ENCODE results near the gene PSMC3IP.
"Not testable (repeated sequence)": the region's sequence is repeated elsewhere in the genome, so short reads cannot be mapped to it uniquely, and the experiment has no call there.

PSMC3IP gene, protein sequence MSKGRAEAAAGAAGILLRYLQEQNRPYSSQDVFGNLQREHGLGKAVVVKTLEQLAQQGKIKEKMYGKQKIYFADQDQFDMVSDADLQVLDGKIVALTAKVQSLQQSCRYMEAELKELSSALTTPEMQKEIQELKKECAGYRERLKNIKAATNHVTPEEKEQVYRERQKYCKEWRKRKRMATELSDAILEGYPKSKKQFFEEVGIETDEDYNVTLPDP

DNA sequence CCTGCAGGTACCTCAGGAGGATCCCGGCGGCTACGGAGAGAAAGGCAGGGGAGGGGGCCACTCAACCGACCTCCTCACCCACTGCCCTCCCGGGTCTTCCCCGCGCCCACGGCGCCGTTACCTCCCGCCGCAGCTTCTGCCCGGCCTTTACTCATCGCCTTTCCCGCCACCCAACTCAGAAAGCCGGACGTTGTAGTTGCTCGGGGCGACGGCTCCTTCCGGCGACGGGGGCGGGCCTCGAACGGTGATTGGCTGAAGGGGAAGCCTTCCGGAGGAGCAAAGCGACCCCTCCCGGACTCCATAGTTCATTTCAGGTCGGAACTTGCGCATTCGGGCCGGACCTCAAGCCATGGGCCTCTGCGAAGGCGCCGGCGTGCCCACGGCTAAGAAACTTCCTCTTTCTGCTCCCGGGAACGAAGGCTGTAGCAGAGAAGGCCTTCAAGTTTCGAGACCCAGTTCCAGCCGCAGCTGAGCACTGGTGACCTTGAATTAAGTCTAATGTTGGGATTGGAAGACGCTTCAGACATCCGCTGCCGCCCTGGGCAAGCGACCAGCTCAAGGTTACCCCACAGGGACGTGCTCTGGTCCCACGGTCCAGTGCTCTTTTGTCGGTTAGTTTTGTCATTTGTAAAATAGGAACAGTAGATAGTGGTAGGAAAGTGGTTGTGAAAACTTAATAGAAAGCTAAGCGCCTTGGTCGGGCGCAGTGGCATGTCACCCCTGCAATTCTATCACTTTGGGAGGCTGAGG is at the start of gene PSMC3IP:
Gene PSMC3IP (minus strand): TSS at position 198 of the 750 bp plus-strand sequence. CDS start 43 bp downstream, at position 155.
- peak; percentile 97 for DNase-seq

DNA sequence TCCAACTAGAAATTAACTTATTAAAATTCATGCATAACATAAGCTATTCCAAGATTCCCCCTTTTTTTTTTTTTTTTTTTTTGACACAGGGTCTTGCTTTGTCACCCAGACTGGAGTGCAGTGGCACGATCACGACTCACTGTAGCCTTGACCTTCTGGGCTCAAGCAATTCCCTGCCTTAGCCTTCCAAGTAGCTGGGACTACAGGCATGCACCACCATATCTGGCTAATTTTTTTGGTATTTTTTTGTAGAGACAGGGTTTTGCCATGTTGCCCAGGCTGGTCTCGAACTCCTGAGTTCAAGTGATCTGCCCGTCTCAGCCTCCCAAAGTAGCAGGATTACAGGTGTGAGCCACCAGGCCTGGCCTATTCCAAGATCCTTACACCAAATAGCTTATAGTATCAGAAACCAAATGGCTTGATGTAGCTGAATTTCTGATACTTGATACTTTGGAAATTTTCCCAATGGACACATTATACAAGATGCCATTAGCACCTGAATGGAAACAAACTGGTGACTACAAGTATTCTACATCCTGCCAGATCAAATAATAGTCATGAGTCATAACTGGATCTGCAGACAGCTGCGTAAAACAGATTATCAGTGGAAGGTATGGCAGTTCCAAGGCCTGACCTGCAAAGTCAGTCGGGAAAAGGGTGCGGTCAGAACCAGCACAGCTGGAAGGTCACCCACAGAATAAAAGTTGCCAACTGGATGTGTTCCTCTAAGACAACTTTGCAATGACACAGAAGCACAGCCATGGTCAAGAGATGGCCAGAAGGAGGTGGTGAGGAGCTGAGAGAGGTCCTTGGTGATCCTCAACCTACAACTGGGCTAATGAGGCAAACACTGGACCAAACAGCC is 46.4 kb upstream of the PSMC3IP start:
- no peak for DNase-seq

DNA sequence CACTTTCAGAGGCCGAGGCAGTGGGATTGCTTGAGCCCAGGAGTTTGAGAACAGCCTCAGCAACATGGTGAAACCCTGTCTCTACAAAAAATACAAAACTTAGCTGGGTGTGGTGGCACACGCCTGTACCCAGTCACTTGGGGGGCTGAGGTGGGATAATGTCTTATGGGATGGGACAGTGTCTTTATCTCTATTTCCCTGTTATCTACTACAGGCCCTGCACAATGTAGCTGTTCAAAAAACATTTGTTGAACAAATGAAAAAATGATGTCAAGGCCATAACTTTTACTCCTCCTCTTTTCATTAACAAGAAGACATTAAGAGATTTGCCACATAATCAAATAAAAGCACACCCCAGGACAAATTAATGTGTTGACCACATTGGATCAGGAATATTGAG is 45.7 kb upstream of the PSMC3IP start:
- DNase-seq, result no peak

DNA sequence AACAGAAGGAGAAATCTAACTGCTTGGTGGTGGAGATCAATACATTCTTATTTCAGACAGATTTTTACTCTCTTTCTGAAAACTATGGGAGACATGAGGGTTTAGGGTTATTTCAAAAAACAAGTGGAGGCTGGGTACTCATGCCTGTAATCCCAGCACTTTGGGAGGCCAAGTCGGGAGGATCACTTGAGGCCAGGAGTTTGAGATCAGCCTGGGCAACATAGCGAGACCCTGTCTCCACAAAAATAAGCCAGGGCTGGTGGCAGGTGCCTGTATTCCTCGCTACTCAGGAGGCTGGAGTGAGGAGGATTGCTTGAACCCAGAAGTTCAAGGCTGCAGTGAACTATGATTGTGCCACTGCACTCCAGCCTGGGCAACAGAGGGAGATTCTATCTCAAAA is 44.5 kb upstream of the PSMC3IP start:
- DNase-seq, result not testable (repeated sequence)

DNA sequence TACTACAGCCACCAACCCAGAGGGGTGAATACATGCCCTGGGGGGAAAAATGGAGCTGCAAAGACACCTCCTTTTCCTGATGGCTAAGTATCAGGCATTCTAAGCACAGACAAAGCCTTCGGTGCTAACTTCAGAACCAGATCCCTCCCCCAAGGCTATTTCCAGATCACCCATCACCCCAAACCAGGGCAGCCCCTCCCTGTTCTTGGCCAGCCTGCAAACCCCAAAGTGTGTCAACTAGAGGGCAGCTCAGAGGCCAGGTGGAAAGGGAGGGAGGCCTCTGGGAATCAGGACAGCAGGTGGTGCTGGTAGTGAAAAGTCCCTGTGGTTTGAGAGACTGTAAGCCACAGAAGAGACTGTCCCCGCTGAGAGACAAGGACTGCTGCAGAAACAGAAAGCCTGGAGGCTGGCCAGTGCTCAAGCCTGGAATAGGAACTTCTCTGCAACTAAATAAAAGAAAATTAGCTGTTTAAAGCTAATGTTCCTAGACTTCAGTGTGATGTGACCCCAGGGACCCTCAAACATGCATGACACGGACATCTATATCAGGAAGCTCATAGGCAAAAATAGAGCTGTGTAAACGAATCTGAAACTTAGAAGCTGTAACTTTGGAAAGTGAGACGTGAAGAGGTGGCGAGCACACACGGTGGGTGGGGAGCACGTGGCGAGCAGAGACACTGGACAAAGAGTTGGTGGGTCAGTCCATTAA is 41.1 kb upstream of the PSMC3IP start:
- DNase-seq, result no peak

DNA sequence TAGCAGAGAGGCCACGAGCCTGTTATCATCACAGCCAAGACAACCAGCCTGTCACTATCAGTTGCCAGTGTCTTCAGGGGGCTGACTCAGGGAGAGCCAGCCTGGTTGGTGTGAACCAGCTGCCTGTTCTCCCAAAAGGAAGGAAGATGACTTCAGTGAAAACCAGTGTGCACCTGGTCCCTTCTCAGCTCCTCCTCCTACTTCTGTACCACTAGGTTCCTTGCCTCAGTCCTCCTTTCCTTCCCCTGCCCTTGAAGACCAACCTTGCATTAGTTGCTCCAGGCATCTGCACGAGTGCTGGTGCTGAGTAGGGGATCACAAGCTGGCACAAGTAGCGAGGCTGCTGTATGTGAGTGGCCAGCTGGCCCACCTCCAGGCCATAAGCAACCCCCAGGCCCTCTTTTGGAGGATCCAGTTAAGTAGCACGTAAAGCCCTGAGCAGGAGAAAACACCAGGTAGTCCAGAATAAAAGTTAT is 40.5 kb upstream of the PSMC3IP start:
- DNase-seq, result no peak

DNA sequence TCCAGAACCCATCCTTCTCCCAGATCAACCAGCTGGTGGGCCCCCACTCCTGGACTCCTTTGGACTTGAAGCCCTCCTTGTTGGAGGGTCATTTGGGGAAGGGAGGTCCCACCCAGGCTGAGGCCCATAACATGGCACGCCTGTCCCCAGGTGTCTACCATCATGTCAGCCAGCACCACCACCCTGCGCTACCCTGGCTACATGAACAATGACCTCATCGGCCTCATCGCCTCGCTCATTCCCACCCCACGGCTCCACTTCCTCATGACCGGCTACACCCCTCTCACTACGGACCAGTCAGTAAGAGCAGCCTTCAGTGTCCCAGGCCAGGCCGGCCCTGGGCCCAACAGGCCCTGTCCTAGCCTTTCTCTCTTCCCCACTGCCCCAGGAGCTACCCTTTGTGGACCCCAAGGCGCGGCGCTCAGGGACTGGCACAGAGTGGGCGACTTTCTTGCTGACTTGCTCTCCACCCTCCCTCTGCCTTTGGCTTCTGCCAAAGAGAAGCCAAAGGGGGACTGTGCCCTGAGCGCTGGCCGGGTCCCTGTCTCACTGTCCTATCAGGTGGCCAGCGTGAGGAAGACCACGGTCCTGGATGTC is 36.3 kb upstream of the PSMC3IP start:
- no peak for DNase-seq

DNA sequence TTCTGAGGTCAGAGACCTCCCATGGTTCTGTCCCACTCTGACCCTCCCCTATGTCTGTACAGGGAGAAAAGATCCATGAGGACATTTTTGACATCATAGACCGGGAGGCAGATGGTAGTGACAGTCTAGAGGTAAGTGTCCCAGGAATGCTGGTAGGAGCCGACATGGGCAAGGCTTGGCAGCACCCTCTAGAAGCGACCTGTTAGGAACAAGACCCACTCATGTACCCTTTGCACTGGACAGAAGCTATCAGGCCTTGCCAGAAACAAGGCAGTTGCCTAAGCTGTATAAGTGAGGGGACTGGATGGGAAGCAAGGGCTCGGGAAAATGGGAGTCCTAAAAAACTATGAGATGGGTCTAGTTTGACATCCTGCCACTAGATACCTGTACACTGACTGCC is 34.5 kb upstream of the PSMC3IP start:
- DNase-seq, result no peak

DNA sequence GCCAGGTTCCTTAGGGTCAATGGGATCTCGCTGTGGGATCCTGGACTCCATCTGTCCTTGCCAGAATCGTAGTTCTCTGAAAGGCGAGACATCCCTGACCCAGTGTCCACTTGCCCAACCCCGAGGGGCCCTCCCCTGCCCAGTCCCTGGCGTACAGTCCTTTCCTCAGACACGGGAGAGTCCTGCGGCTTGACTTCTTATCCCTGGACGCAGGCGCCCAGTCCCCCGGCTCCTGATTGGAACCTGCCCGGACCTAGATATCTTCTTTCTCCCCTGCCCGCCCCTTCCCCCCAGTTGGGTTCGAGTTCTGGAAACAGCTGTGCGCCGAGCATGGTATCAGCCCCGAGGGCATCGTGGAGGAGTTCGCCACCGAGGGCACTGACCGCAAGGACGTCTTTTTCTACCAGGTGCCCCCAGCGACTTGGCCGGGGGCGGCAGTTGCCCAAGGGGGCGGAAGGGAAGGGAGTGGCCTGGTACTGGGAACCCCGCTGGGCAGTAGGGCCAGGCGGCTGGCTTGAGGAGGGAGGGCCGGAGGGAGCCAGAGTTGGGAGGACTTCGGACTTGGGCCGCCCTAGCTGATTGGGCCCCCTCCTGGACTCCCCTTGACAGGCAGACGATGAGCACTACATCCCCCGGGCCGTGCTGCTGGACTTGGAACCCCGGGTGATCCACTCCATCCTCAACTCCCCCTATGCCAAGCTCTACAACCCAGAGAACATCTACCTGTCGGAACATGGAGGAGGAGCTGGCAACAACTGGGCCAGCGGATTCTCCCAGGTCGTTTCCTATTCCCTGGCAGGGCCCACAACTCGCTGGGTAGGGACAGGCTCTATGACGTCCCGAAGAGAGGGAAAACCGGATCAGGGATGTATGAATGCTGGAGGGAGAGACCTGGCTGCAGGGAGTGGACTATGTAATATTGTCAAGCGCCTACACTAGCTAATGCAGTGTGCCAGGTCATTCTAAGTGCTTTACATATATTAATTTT is 32.6 kb upstream of the PSMC3IP start:
- DNase-seq, result peak; percentile 55

DNA sequence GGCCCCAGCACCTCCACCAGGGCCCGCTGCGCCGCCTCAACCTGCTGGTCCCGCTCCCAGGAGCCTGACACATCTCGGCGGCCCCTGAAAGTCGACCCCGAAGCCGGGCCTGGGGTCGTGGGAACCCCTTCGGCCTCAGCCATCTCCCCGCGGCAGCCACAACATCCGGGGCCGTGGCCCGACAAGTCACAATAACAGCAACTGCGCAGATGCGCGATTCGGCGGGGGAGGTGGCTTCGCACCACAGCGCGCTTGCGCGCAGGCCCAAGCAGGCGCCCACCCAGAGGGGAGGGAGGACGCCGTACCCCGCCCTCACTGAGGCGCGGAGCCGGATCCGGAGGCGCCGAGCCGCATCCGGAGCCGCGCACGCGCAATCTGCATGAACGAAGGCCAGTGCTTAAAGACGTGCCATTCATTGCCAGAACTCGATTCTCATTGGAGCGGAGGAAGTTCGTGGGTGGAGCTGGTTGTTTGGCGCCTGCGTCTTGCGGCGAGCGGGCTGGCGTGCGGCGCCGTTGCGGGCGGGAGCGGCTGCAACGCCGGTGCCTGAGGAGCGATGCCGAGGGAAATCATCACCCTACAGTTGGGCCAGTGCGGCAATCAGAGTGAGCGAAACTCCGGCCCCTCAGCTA is 31.8 kb upstream of the PSMC3IP start, which contains the start of the genes RETREG3 and TUBG1:
Gene RETREG3 (minus strand): TSS at position 193 of the 632 bp plus-strand sequence. CDS start 50 bp downstream, at position 143.
Gene TUBG1 (plus strand): TSS at position 502 of the 632 bp plus-strand sequence. CDS start 55 bp downstream, at position 557.
- DNase-seq, result peak; percentile 99

DNA sequence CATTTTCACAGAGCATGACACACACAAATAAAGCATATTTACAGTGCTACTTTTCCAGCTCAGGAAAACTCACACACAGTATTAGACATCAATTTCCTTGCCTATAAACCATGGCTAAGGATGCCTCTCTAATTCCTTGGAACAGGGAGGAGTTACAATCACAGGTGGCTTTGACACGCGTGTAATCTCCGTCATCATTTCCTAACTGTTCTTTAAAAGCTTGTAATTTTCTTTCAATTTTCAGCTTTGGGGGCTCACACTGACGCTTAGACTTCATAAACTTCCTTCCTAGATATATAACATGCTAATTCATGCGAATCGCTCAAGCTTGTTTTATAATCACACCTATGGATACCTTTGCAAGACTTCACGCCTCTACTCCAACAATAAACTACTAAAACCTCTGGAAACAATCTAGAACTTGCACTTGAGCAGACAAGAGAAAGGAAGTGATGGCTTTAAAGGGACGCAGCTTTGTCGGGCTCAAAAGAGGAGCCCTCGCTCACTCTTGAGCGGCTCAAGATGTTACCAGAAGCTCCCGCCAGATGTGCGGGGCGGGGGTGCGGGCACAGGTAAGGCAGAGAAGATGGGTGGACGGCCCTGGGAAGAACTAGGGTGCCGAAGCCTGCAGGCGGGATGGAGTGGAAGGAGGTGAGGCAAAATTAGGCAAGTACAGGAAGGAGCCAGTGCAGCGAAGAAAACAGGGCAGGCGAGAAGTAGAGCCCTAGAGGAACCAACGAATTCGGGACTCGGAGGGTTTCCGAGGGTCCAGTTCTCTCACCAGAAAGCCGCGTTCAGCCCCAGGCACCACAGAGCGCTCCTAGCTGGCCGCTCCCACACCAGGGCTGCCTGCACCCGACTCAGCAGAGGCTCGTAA is 31.0 kb upstream of the PSMC3IP start:
- no peak for DNase-seq

DNA sequence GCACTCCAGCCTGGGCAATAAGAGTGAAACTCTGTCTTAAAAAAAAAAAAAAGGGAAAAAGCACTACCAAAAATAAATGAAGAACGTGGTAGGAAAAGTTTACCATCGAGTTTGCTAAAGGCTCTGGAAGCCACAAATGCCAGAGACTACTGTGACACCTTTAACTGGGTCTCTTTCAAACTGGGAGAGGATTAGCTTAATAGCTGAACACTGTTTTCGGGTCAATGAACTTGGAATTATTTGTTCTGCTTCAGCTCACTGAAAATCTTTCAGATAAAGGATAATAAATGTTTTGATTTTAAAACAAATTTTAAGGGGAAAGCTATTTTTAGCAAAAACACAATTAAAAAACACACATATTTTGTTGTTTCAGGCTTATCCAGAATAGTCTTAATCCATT is 30.2 kb upstream of the PSMC3IP start:
- no peak for DNase-seq

DNA sequence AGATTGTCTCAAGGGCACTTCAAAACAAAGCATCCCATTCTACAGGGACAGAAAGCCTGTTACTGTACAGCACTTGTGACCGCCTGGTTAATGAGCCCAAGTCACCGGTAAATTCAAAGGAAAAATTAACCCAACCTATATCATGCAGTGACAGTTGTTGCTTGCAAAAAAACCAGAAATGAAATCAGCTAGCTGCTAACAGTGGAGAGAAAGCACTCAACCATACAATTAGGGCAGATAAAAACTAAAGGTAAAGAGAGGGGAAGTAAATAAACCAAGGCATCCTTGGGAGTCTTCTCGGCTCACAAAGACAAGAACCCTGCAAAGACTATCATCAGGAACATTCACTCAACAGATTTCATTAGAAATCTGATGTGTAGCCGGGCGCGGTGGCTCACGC is 25.8 kb upstream of the PSMC3IP start:
- DNase-seq, result no peak

DNA sequence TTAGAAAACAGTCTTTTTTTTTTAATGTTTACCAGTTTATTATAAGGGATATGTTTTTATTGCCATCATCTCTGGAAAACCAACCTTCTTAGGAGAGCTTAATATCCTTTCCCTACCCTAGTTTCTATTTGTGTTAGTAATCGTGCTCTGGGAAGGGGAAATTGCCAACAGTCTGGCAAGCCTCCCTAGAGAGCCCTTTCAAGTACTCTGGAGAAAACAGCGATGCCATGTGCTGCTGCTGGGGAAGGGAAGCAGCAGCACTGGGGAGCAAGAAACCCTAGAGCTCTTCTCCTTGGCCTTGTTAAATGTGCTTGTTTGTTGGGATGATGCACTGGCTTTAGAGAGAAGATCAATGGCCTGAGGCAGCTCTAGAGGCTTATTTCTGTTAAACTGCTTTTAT is 21.4 kb upstream of the PSMC3IP start:
- DNase-seq, result no peak

DNA sequence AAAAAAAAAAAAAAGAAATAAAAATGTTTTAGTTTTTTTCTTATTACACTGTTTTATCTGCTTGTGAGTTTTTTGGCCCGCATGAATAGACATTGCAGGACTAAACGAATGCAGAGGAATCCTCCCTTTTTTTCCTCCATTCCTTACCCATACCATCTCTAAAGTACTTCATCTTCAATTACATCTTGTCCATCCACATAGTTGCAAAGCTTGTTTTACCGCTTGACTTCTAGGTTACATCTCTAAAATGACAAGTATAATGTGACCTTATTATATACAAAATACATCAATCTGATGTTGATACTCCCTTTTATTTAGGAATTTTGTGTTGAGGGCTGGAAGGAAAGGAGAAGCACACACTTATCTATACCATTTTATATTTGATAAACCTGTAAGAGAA is 18.9 kb upstream of the PSMC3IP start:
- DNase-seq, result no peak

DNA sequence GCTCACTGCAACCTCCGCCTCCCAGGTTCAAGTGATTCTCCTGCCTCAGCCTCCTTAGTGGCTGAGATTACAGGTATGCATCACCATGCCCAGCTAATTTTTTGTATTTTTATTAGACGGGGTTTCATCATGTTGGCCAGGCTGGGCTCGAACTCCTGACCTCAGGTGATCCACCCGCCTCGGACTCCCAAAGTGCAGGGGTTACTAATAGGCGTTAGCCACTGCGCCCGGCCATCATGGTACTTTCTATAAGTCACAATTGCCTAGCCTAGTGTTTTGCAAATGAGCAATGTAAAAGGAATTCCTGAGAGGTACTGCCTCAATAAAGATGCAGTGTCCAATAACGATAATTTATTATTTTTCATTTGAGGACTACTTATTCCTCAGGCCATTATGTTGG is 13.9 kb upstream of the PSMC3IP start:
- DNase-seq, result no peak

DNA sequence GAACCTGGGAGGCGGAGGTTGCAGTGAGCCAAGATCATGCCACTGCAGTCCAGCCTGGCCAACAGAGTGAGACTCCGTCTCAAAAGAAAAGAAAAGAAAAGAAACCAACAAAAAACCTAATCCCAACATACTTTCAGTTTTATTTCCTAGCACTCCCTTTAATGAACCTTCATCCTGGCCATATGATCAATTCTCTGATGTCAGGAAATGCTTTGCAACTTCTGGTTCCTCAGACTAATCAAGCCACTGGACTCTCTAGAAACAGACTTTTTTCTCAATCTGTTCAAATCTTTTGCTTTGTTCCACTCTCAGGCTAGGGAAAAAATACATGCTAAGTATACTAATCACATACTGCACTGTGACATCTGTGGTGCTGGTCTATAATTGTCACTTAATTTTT is 13.4 kb upstream of the PSMC3IP start:
- no peak for DNase-seq

DNA sequence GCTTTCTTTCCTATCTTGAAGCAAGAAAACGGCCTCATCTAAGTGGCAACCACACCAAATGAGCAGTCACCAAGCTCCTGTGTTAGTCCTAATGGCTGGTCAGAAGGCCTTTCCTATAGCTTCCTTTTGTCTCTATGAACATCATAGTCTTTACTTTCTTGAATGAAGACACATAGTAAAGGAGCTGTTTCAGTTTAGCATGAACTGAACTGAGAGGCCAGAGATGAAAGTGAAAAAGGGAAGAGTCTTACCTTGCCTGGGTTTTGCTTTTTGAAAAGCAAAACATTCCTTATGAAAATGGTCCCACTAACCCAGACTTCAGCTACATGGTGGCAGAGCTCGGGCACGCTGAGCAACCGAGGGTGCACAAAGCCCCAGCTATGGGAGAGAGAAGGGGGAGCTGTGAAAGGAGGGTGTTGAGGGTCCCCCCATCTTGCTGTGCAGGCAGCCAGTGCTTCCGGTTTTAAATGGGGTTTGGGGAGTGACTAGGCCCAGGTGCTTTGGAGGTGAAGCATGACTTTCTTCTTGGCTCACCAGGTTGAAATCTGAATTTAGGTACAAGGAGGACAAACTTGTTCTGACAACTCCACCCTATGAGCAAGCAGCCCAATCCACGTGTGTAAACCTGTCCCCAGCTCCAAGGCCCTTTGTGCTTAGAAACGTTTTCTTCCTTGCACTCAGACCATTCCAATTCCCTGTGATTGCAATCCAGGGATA is 9.1 kb upstream of the PSMC3IP start:
- no peak for DNase-seq

DNA sequence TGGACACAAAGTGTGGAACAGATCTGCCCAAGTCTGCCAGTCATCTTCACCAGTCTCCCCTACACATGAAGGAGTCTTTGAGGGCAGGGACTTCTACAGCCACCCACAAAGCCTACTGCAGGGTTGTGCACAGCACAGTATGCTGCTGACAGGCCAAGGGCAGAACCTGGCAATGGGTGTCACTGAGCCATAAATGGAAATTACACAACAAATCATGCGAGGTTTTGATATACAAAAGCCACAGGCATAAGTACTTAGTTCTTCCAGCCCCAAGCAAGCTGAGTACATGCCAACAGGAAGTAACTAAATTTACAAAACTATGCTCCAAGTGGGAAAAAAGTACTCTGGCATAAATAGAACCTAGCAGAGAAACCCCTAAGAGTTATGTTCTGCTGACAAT is 7.8 kb upstream of the PSMC3IP start:
- no peak for DNase-seq
